Tibial nerve (tissue), 4 donors: ENCODE data around the gene ZNF763. TPM values are rescaled to one million over a fixed set of nuclear protein-coding genes. Genes with fewer than 3 reads are reported as not detected.

Experiments
- DNase-seq, 2 donors: peaks; one replicate each; pipeline ENCODE4 v3.0.0-alpha.2; 2019; ENCODE audit warnings: low spot score in 2 of 2
- H3K27ac ChIP-seq, 4 donors: fragments of 200-600 bp; sonication (generic) in 3 of 4; one replicate each; pipeline ENCODE4 v1.5.1; 2017 to 2019; ENCODE audit warnings: mild to moderate bottlenecking in 1 of 4
- H3K27me3 ChIP-seq, 2 donors: fragments of 200-600 bp; sonication (generic) in 1 of 2; one replicate each; pipeline versions ENCODE4 v1.5.1 to v1.6.0; 2017 to 2019
- H3K36me3 ChIP-seq, 3 donors: fragments of 200-600 bp; sonication (generic); one replicate each; pipeline ENCODE4 v1.5.1; 2018 to 2019
- H3K4me1 ChIP-seq, 4 donors: fragments of 200-600 bp; sonication (generic) in 3 of 4; one replicate each; pipeline ENCODE4 v1.5.1; 2017 to 2019
- H3K4me3 ChIP-seq, 4 donors: fragments of 200-600 bp; sonication (generic) in 3 of 4; one replicate each; pipeline ENCODE4 v1.5.1; 2017 to 2019; ENCODE audit warnings: mild to moderate bottlenecking in 1 of 4, moderate library complexity in 1 of 4
- H3K9me3 ChIP-seq, 4 donors: fragments of 200-600 bp; sonication (generic) in 3 of 4; one replicate each; pipeline ENCODE4 v1.5.1; 2017 to 2019
- CTCF ChIP-seq, 5 experiments: fragments of 200-600 bp in 3 of 5; fragments of 450-650 bp in 2 of 5; sonication (generic) in 3 of 5; IDR thresholded peaks; one replicate each; pipeline ENCODE4 v1.5.1; 2016 to 2019; ENCODE audit warnings: antibody characterized with exemption in 5 of 5, mild to moderate bottlenecking in 3 of 5, moderate library complexity in 2 of 5
- EP300 ChIP-seq, 2 donors: sonication (generic); formaldehyde crosslinking; IDR thresholded peaks; one replicate each; pipeline ENCODE4 v1.6.1; 2017; ENCODE audit warnings: antibody characterized with exemption in 2 of 2, mild to moderate bottlenecking in 1 of 2
- POLR2A ChIP-seq, 2 donors: fragments of 450-650 bp; IDR thresholded peaks; one replicate each; pipeline ENCODE4 v1.6.1; 2017; ENCODE audit warnings: antibody characterized with exemption in 2 of 2, mild to moderate bottlenecking in 2 of 2, moderate library complexity in 2 of 2
- WGBS, 2 donors: methylation state at CpG; one replicate each; pipeline ENCODE4 v1.1.5; 2018; 5-methylcytosine and 5-hydroxymethylcytosine counted together
- total RNA-seq, 4 donors: library from RNA; depleted of rRNA; stranded (reverse); fragments of >200 nt; gene quantifications; one replicate each; pipeline ENCODE4 v1.1.0, GENCODE V29; 2016

Gene ZNF763
- total RNA-seq, 4 donors from 2014 or later: 8.2 to 19.0 (median 11.6) TPM

GRCh38 chr19:11973019-11973810, 8.4 kb downstream of the ZNF763 start:
- no peak overlapping the region for H3K27ac ChIP-seq
- peaks cover 0 to 39% (median 8%) of the 10 kb centered on the region in 3 donors for H3K36me3 ChIP-seq
- H3K9me3 ChIP-seq: peaks cover 0 to 36% (median 1%) of the 10 kb centered on the region in 4 donors
- TF ChIP-seq POLR2A (IDR thresholded peaks at IDR 0.05) (no peak), EP300 (IDR thresholded peaks at IDR 0.05) (no peak), CTCF (IDR thresholded peaks at IDR 0.05) (no peak)
- WGBS, 2 donors: 77 to 79% methylated on average over 5 of the region's 5 CpGs
- H3K27me3 ChIP-seq: no peaks in the 10 kb centered on the region
- no peak overlapping the region for H3K4me3 ChIP-seq
- no peak for DNase-seq
- H3K4me1 ChIP-seq: no peaks in the 10 kb centered on the region

GRCh38 chr19:11978492-11979100, 13.8 kb downstream of the ZNF763 start:
- 94% methylated on average over 9 of the region's 9 CpGs for WGBS, 2 donors

GRCh38 chr19:11979527-11979926, 14.7 kb downstream of the ZNF763 start:
- Histone ChIP-seq H3K4me3 (no peak overlapping the region), H3K4me1 (no peaks in the 10 kb centered on the region), H3K27me3 (no peaks in the 10 kb centered on the region), H3K9me3 (peaks cover 6 to 80% (median 30%) of the 10 kb centered on the region in 4 donors), H3K27ac (no peak overlapping the region), H3K36me3 (peaks cover 0 to 55% (median 9%) of the 10 kb centered on the region in 3 donors)
- 88 to 90% methylated on average over 4 of the region's 4 CpGs for WGBS, 2 donors
- no peak for DNase-seq
- no peak for TF ChIP-seq EP300 (IDR thresholded peaks at IDR 0.05)
- TF ChIP-seq CTCF (IDR thresholded peaks at IDR 0.05): no peak
- TF ChIP-seq POLR2A (IDR thresholded peaks at IDR 0.05): no peak

More at GRCh38 chr19:11978492-11979100, 13.8 kb downstream of the ZNF763 start:
- no peaks in the 10 kb centered on the region for H3K4me1 ChIP-seq
- peaks cover 0 to 56% (median 9%) of the 10 kb centered on the region in 3 donors for H3K36me3 ChIP-seq
- H3K4me3 ChIP-seq: no peak overlapping the region
- no peak for TF ChIP-seq EP300 (IDR thresholded peaks at IDR 0.05)
- TF ChIP-seq CTCF (IDR thresholded peaks at IDR 0.05): no peak
- TF ChIP-seq POLR2A (IDR thresholded peaks at IDR 0.05): no peak
- H3K9me3 ChIP-seq: peaks cover 6 to 83% (median 30%) of the 10 kb centered on the region in 4 donors
- H3K27ac ChIP-seq: no peak overlapping the region
- DNase-seq: no peak
- H3K27me3 ChIP-seq: no peaks in the 10 kb centered on the region

GRCh38 chr19:11982526-11982925, 17.7 kb downstream of the ZNF763 start:
- no peak overlapping the region for H3K4me3 ChIP-seq
- H3K9me3 ChIP-seq: peaks cover 6 to 54% (median 30%) of the 10 kb centered on the region in 4 donors
- TF ChIP-seq POLR2A (IDR thresholded peaks at IDR 0.05): no peak
- no peak for TF ChIP-seq CTCF (IDR thresholded peaks at IDR 0.05)
- no peak for TF ChIP-seq EP300 (IDR thresholded peaks at IDR 0.05)
- no peak overlapping the region for H3K27ac ChIP-seq
- H3K4me1 ChIP-seq: no peaks in the 10 kb centered on the region
- WGBS, 2 donors: 82 to 84% methylated on average over 4 of the region's 4 CpGs
- no peaks in the 10 kb centered on the region for H3K27me3 ChIP-seq
- peaks cover 0 to 26% (median 8%) of the 10 kb centered on the region in 3 donors for H3K36me3 ChIP-seq
- DNase-seq: no peak

- DNase-seq: no peak
- Histone ChIP-seq H3K4me3 (no peak overlapping the region), H3K4me1 (peaks cover 0 to 7% (median 2%) of the 10 kb centered on the region in 4 donors), H3K36me3 (peaks cover 0 to 2% (median 0%) of the 10 kb centered on the region in 3 donors), H3K27me3 (no peaks in the 10 kb centered on the region), H3K27ac (no peak overlapping the region), H3K9me3 (peaks cover 4 to 29% (median 12%) of the 10 kb centered on the region in 4 donors)
- 25 to 32% methylated on average over 5 of the region's 5 CpGs for WGBS, 2 donors
- TF ChIP-seq EP300 (IDR thresholded peaks at IDR 0.05): no peak
- no peak for TF ChIP-seq POLR2A (IDR thresholded peaks at IDR 0.05)
- TF ChIP-seq CTCF (IDR thresholded peaks at IDR 0.05): no peak
Observed at GRCh38 chr19:11984986-11985385, 20.1 kb downstream of the ZNF763 start.
